K562 (cell line): ENCODE data around the gene TRRAP. TPM values are rescaled to one million over a fixed set of nuclear protein-coding genes. Genes with fewer than 3 reads are reported as not detected.

Source experiments
- ATAC-seq: fragments of 200-7000 bp; cut with Tn5 transposase; 3 replicates; pipeline ENCODE4 v1.9.1; 2020; ENCODE audit warnings: moderate library complexity
- BruUV-seq: library from RNA; stranded (reverse); fragments of 400-500 nt; replicated peaks from 2 replicates; lab custom pipeline; 2021; lab: Mats Ljungman, UMichigan
- CTCF ChIA-PET: fragments of 300-600 bp; formaldehyde crosslinking; extraction: SDS; loops from one replicate; lab custom pipeline; 2021; ENCODE audit warnings: low intra/inter-chr PET ratio; lab: Yijun Ruan, JAX
- POLR2A ChIA-PET: fragments of 300-600, 350-650 bp; sonication (Branson Sonifier 250); formaldehyde crosslinking; extraction: SDS; loops from one replicate; lab custom pipeline; 2021; ENCODE audit warnings: antibody characterized with exemption, inconsistent platforms; lab: Yijun Ruan, JAX
- DNase-seq, 4 experiments: peaks; one replicate each; pipeline versions ENCODE4 v3.0.0 to v3.0.0-alpha.2; 2011 to 2018; ENCODE audit warnings: low spot score in 3 of 4, mixed read lengths in 3 of 4; ENCODE audit errors: extremely low read depth in 1 of 4
- FAIRE-seq: peaks from 2 replicates; lab custom pipeline; 2011; peaks lifted over from hg19 to GRCh38; lab: Jason Lieb, UNC
- H2AFZ ChIP-seq: 2 replicates; pipeline ENCODE4 v1.6.0; 2011; ENCODE audit warnings: low read depth, low read length, control low read depth, inconsistent platforms
- H3K27ac ChIP-seq: fragments of 200-600 bp; 3 replicates; pipeline ENCODE4 v1.8.0; 2011; ENCODE audit warnings: low read depth, mild to moderate bottlenecking, control low read depth, inconsistent platforms, low read length, moderate library complexity, mixed read lengths; ENCODE audit errors: extremely low read depth
- H3K27me3 ChIP-seq, 2 experiments: fragments of 300-600 bp in 1 of 2; 2 replicates in 1 of 2; 3 replicates in 1 of 2; pipeline versions ENCODE4 v1.6.0 to v1.8.0; 2011; ENCODE audit warnings: inconsistent platforms in 2 of 2, low read length in 2 of 2, mild to moderate bottlenecking in 1 of 2, mixed read lengths in 1 of 2, moderate library complexity in 1 of 2; ENCODE audit not compliant: control insufficient read depth in 2 of 2, insufficient read depth in 2 of 2
- H3K36me3 ChIP-seq: fragments of 300-600 bp; 3 replicates; pipeline ENCODE4 v1.8.0; 2011; ENCODE audit warnings: mild to moderate bottlenecking, low read length, inconsistent platforms; ENCODE audit not compliant: control insufficient read depth, insufficient read depth
- H3K4me1 ChIP-seq, 2 experiments: fragments of 200-600 bp in 1 of 2; replicated peaks in 1 of 2; 2 replicates in 1 of 2; 3 replicates in 1 of 2; pipeline versions ENCODE4 v1.5.1 to v1.8.0; 2011; ENCODE audit warnings: inconsistent platforms in 2 of 2, low read length in 2 of 2, mild to moderate bottlenecking in 1 of 2, mixed read lengths in 1 of 2, moderate library complexity in 1 of 2; ENCODE audit not compliant: control insufficient read depth in 2 of 2, insufficient read depth in 2 of 2
- H3K4me2 ChIP-seq: 2 replicates; pipeline ENCODE4 v1.6.1; 2011; ENCODE audit warnings: low read length, control low read depth, inconsistent platforms, mixed read lengths; ENCODE audit not compliant: insufficient read depth
- H3K4me3 ChIP-seq: fragments of 200-600 bp; sonication (generic), shearing (Covaris generic); 2 replicates; pipeline ENCODE4 v1.5.1; 2016; ENCODE audit warnings: control low read depth, inconsistent platforms
- H3K79me2 ChIP-seq: fragments of 200-600 bp; 3 replicates; pipeline ENCODE4 v1.8.0; 2011; ENCODE audit warnings: low read length, inconsistent platforms; ENCODE audit not compliant: control insufficient read depth, insufficient read depth
- H3K9ac ChIP-seq, 2 experiments: 2 replicates each; pipeline versions ENCODE4 v1.6.0 to v1.6.1; 2011; ENCODE audit warnings: low read depth in 2 of 2, low read length in 2 of 2, control low read depth in 1 of 2, inconsistent platforms in 1 of 2, mild to moderate bottlenecking in 1 of 2, mixed read lengths in 1 of 2; ENCODE audit not compliant: insufficient read depth in 1 of 2
- H3K9me1 ChIP-seq: one replicate; pipeline ENCODE4 v1.6.0; 2011; ENCODE audit warnings: inconsistent platforms, mild to moderate bottlenecking, low read length, moderate library complexity; ENCODE audit not compliant: control insufficient read depth, insufficient read depth
- H3K9me3 ChIP-seq: replicated peaks from 2 replicates; pipeline ENCODE4 v1.5.1; 2011; ENCODE audit warnings: low read depth, low read length, inconsistent platforms; ENCODE audit not compliant: control insufficient read depth, insufficient read depth
- H4K20me1 ChIP-seq: replicated peaks from 2 replicates; pipeline ENCODE4 v1.6.1; 2011; ENCODE audit warnings: low read length, inconsistent platforms, mixed read lengths; ENCODE audit not compliant: control insufficient read depth, insufficient read depth
- BRF2 ChIP-seq: IDR thresholded peaks from 3 replicates; pipeline ENCODE4 v1.6.1; 2011; ENCODE audit warnings: borderline replicate concordance, mild to moderate bottlenecking; ENCODE audit not compliant: insufficient read length, insufficient read depth
- CC2D1A ChIP-seq: fragments of 450-650 bp; IDR thresholded peaks from 2 replicates; pipeline ENCODE4 v1.6.1; 2017; ENCODE audit warnings: mild to moderate bottlenecking
- CHD2 ChIP-seq: IDR thresholded peaks from 2 replicates; pipeline ENCODE4 v1.6.1; 2011; ENCODE audit warnings: low read depth, low read length
- CREB5 ChIP-seq: fragments of 250-450 bp; sonication (Bioruptor Pico); IDR thresholded peaks from 2 replicates; pipeline ENCODE4 v1.5.0; 2020; ENCODE audit warnings: mild to moderate bottlenecking
- HDGF ChIP-seq: fragments of 450-650 bp; IDR thresholded peaks from 2 replicates; pipeline ENCODE4 v1.6.1; 2016
- KDM5B ChIP-seq: fragments of 200-600 bp; sonication (generic); IDR thresholded peaks from 2 replicates; pipeline ENCODE4 v1.6.1; 2012; ENCODE audit warnings: low read depth, mild to moderate bottlenecking, moderate library complexity, low read length, control low read depth, inconsistent platforms; ENCODE audit not compliant: insufficient replicate concordance
- SNRNP70 ChIP-seq: fragments of 200-400 bp; formaldehyde crosslinking; optimal IDR thresholded peaks from 2 replicates; pipeline ENCODE3; 2017; ENCODE audit warnings: low read depth, low read length
- TAF7 ChIP-seq: fragments of 450-650 bp; IDR thresholded peaks from 2 replicates; pipeline ENCODE4 v1.6.1; 2016; ENCODE audit warnings: missing genetic modification characterization, missing compliant biosample characterization
- TSC22D4 ChIP-seq: fragments of 450-650 bp; IDR thresholded peaks from 2 replicates; pipeline ENCODE4 v1.6.1; 2016; ENCODE audit warnings: missing genetic modification characterization, missing biosample characterization, control low read depth
- ZBTB2 ChIP-seq: fragments of 450-650 bp; IDR thresholded peaks from 2 replicates; pipeline ENCODE4 v1.6.1; 2016; ENCODE audit warnings: antibody characterized with exemption
- ZNF354B ChIP-seq: fragments of 250-450 bp; sonication (Bioruptor Pico); IDR thresholded peaks from 2 replicates; pipeline ENCODE4 v1.4.0; 2020
- WGBS: fragments of 100-300 bp; shearing (Covaris generic); methylation state at CpG from one replicate; pipeline ENCODE4 v1.1.6; 2016; ENCODE audit warnings: low coverage, mixed read lengths; ENCODE audit not compliant: insufficient coverage; ENCODE audit errors: missing lambda C conversion rate; 5-methylcytosine and 5-hydroxymethylcytosine counted together
- in situ Hi-C: fragments of 300-500 bp; cut with MboI; formaldehyde crosslinking; loops from 4 replicates; pipeline ENCODE4 v1.15.0; 2018; ENCODE audit warnings: inconsistent platforms, mixed read lengths
- intact Hi-C: fragments of 100-400 bp; cut with micrococcal nuclease; formaldehyde crosslinking; loops from 2 replicates; pipeline ENCODE4 v1.14.2; 2022
- polyA plus RNA-seq, 8 experiments: library from polyadenylated mRNA; depleted of rRNA in 4 of 8; stranded (reverse) in 5 of 8; unstranded in 3 of 8; fragments of >200 nt; fragmentation: Nextera tagmentation in 2 of 8; fragmentation: Illumina TruSeq in 1 of 8; extraction: Ambion mirVana in 2 of 8; extraction: Trizol in 1 of 8; gene quantifications; 2 replicates each; pipeline versions ENCODE4 v1.2.1 to v1.2.3, GENCODE V29; 2011 to 2014; ENCODE audit warnings: inconsistent platforms in 1 of 8, missing spikeins in 1 of 8
- total RNA-seq, 7 experiments: library from RNA; depleted of rRNA in 6 of 7; stranded (reverse); fragments of >200 nt in 6 of 7; fragmentation: Illumina TruSeq in 2 of 7; extraction: Trizol in 2 of 7; gene quantifications; 2 replicates each; pipeline versions ENCODE4 v1.2.1 to v1.2.3, GENCODE V29; 2011 to 2021; ENCODE audit warnings: low replicate concordance in 1 of 7
- TF ChIP-seq, protein P1 (sequence below), 2 experiments: IDR thresholded peaks in 1 of 2; conservative IDR thresholded peaks in 1 of 2; 2 replicates each; pipeline ENCODE4 v1.6.1; 2016; ENCODE audit warnings: low read depth in 2 of 2, mild to moderate bottlenecking in 1 of 2, missing compliant biosample characterization in 1 of 2, missing genetic modification characterization in 1 of 2, moderate library complexity in 1 of 2

TRRAP gene
- total and polyA plus RNA-seq, 9 of the 15 experiments (the other 6 are each of a cell fraction or from before 2014, with no cell fraction given), result 1.3 to 47.2 (median 9.7) TPM

DNA sequence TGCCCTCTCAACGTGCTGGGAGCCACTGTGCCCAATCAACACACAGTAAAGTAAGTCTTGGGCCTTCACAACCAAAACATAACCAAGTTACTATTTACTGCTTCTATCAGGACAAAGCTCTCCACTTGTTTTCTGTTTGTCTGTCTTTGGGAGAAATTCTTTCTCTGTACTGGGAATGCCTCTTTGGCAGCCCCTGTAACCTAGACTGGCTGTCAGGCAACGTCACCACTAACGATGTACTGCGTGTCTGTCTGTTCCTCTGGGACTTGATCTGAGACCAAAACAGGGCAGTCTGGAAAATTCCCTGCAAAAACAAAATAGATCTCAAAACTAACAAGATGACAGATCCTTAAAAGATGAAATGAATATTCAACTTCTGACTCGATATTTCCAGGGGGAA lies 152.6 kb downstream of the TRRAP start (continued):
- TF ChIP-seq BRF2 (no peak), CREB5 (CRISPR knock-in tag) (no peak), ZBTB2 (no peak)

DNA sequence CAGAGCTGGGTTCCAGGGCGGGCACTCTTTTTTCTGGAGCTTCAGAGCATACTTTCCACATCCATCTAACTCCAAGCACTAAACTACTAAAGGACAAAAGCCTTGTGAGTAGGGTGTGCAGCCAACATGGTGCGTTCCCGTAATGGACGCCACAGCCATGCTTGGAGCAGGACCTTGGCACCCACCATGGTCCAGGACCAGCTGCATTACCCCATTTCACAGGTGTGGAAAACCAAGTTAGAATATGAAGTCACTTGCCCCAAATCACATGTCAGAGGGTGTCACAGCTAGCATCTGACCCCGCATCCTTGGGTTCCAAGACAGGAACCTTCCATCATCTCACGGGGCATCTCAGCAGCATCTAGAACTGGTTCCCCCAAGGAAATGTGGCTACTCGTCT lies 153.2 kb downstream of the TRRAP start:
- H3K79me2 ChIP-seq, result no peaks in the 10 kb centered on the region
- no peaks in the 10 kb centered on the region for H3K9me3 ChIP-seq
- no peak overlapping the region for H3K27ac ChIP-seq
- no peak overlapping the region for H3K4me2 ChIP-seq
- H3K27me3 ChIP-seq, result no peaks in the 10 kb centered on the region
- FAIRE-seq, result no peak
- H3K9me1 ChIP-seq, result no peaks in the 10 kb centered on the region
- no peak for ATAC-seq
- no TSS peak for BruUV-seq
- TF ChIP-seq HDGF (no peak), ZNF354B (CRISPR knock-in tag) (no peak), CC2D1A (no peak), CHD2 (no peak), TSC22D4 (tag) (no peak), SNRNP70 (no peak), KDM5B (no peak), TAF7 (no peak)
- TF ChIP-seq, protein P1, sequence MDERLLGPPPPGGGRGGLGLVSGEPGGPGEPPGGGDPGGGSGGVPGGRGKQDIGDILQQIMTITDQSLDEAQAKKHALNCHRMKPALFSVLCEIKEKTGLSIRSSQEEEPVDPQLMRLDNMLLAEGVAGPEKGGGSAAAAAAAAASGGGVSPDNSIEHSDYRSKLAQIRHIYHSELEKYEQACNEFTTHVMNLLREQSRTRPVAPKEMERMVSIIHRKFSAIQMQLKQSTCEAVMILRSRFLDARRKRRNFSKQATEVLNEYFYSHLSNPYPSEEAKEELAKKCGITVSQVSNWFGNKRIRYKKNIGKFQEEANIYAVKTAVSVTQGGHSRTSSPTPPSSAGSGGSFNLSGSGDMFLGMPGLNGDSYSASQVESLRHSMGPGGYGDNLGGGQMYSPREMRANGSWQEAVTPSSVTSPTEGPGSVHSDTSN (CRISPR knock-in tag; IDR thresholded peaks at IDR 0.05; ENCODE audit: low read depth), result no peak
- TF ChIP-seq, protein P1 (tag; conservative IDR thresholded peaks at IDR 0.05; ENCODE audit: low read depth), result no peak
- TF ChIP-seq, all 486 proteins: peak for 0
- H3K4me3 ChIP-seq, result no peak overlapping the region
- DNase-seq, result no peak
- peaks cover 86% of the 10 kb centered on the region; the same call in 2 of the 3 replicates for H3K36me3 ChIP-seq
- intact Hi-C loops, result no loop called here
- in situ Hi-C loops, result no loop called here
- H3K4me1 ChIP-seq, result no peaks in the 10 kb centered on the region; a peak in 1 of 5 replicates
- WGBS, result 93% methylated on average over 7 of the region's 7 CpGs
- no peak overlapping the region for H2AFZ ChIP-seq
- no peak overlapping the region for H3K9ac ChIP-seq
- ChIA-PET CTCF (no interaction called here), POLR2A (interaction anchor here (0.6 to 2.7 kb wide), 4 partner anchors 11 to 77 kb away, joined by 3 to 6 read pairs (median 4); no protein-coding TSS in a partner anchor)
- no peaks in the 10 kb centered on the region for H4K20me1 ChIP-seq
